GM20000 (cell line): ENCODE results near the gene ASAP2.

ENCODE experiments used
- DNase-seq: peaks from one replicate; pipeline ENCODE4 v3.0.0; 2012; ENCODE audit warnings: low spot score
- CTCF ChIP-seq: IDR thresholded peaks from 2 replicates; pipeline ENCODE4 v1.5.1; 2012; ENCODE audit warnings: mild to moderate bottlenecking, control low read depth; ENCODE audit errors: extremely low read depth, missing control alignments

The ASAP2 gene

DNA sequence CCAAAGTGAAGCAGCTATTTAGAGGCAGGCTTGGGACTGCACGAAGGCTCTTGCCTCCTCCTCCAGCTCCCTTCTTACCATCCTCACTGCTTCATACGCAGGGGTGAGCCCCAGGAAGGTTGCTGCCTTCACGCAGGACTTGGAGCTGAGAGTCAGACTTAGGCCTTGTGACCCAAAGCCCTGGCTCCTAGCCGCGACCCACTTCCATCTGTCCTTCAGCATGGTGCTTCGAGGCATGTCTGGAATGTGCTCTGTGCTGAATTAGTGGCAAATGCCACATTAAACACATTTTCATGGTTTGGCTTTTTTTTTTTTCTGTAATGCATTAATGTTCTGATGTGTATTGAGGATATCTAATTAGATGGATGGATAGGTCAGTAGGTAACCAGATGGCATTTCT, 179.2 kb downstream of the ASAP2 start:
- TF ChIP-seq CTCF: no peak
- DNase-seq: no peak

GRCh38 chr2:9388199-9388681, 181.6 kb downstream of the ASAP2 start:
- TF ChIP-seq CTCF: no peak

GRCh38 chr2:9388950-9389911, 182.6 kb downstream of the ASAP2 start:
- DNase-seq: no peak
- no peak for TF ChIP-seq CTCF

More at GRCh38 chr2:9388199-9388681, 181.6 kb downstream of the ASAP2 start:
- no peak for DNase-seq

DNA sequence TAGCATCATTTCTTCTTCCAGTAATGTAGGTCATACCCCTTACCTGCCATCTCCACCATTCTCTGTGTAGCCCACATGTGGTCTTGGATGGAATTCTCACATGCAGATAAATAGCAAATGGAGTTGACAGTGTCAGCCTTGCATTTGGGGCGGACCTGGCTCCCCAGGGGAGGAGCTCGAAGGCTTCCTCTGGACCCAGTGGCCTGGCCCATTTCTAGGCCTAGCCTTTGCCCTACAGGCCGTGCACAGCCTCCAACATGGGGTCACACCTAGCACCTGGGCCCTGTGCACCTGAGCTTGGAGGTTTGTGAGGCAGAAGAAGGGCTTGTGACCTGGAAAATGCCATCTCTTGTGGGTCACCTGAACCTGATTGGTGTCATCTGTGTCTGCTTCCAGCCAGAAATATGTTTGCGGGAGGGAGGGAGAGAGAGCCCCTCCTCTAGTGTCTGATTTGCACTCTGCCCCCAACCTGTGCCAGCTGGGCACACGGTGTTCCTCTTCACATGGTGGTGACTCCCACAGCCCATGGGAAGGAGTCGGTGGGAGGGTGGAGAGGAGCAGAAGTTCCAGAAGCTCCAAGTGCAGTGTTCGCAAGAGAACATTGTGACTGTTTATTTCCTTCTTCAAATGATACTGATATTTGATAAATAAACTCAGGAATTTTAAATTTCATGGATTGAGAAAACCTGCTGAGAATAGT, 183.7 kb downstream of the ASAP2 start:
- DNase-seq: no peak
- no peak for TF ChIP-seq CTCF

- no peak for DNase-seq
- TF ChIP-seq CTCF: no peak
Measured at GRCh38 chr2:9390991-9391390, 184.4 kb downstream of the ASAP2 start.

DNA sequence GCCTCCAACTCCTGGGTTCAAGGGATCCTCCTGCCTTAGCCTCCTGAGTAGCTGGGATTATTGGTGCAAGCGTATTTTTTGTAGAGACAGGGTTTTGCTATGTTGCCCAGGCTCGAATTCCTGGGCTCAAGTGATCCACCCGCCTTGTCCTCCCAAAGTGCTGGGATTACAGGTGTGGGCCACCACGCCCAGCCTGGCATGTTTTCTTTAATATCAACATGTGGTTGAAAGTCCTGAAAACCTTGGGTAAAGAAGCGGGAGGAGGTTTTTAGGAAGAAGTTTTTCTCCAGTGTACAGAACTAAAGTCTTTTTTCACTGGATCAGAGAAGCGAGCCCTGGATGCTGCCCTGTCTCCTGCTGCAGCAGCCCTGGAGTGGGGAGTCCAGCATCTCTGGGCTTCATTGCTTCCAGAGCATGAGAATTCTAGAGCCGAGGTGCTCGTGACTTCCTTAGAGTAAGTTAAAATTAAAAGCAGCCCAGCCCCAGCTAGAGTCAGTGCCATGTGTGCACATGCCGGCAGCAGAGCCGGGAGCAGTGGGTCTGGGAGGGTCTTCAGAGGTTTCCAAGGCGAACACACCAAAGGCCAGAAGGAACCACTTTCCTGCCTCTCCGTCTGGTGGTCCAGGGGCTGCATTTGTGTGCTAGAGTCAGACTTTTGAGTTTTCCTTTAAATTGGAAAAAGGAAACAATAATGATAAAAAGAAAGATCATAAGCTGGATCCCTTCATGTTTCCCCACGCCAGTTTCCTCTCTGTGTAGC, 185.5 kb downstream of the ASAP2 start:
- no peak for DNase-seq
- no peak for TF ChIP-seq CTCF
